HepG2 (cell line): Measurements from ENCODE around the gene TPRG1L. TPM values are rescaled to one million over a fixed set of nuclear protein-coding genes. Genes with fewer than 3 reads are reported as not detected.
A peak's percentile ranks its signal among the peaks of the same experiment; 100 is the strongest.

Experiments used
- ATAC-seq: fragments of 200-7000 bp; cut with Tn5 transposase; 3 replicates; pipeline ENCODE4 v1.9.1; 2020; ENCODE audit warnings: mild to moderate bottlenecking, moderate library complexity
- BruUV-seq: library from RNA; stranded (reverse); fragments of 400-500 nt; replicated peaks from 2 replicates; lab custom pipeline; 2021; lab: Mats Ljungman, UMichigan
- CTCF ChIA-PET: fragments of 300-600 bp; formaldehyde crosslinking; extraction: SDS; loops from one replicate; lab custom pipeline; 2021; ENCODE audit warnings: low total read pairs, inconsistent platforms, low intra/inter-chr PET ratio; lab: Yijun Ruan, JAX
- POLR2A ChIA-PET: fragments of 350-600 bp; sonication (Branson Sonifier 250); formaldehyde crosslinking; loops from one replicate; lab custom pipeline; 2020; ENCODE audit warnings: antibody characterized with exemption, inconsistent platforms; lab: Yijun Ruan, JAX
- DNase-seq: peaks from one replicate; pipeline ENCODE4 v3.0.0-alpha.2; 2015; ENCODE audit warnings: low spot score
- FAIRE-seq: peaks from 3 replicates; lab custom pipeline; 2011; peaks lifted over from hg19 to GRCh38; lab: Jason Lieb, UNC
- H2AFZ ChIP-seq: one replicate; pipeline ENCODE4 v1.6.1; 2011; ENCODE audit warnings: low read length, inconsistent platforms
- H3K27ac ChIP-seq: fragments of 300-600 bp; 3 replicates; pipeline ENCODE4 v1.8.0; 2011; ENCODE audit warnings: mixed run types, mild to moderate bottlenecking, mixed read lengths, low read length, inconsistent platforms; ENCODE audit not compliant: insufficient read depth; ENCODE audit errors: extremely low read length
- H3K27me3 ChIP-seq, 2 experiments: fragments of 200-600 bp in 1 of 2; 2 replicates in 1 of 2; 3 replicates in 1 of 2; pipeline versions ENCODE4 v1.6.0 to v1.8.0; 2011; ENCODE audit warnings: low read length in 2 of 2, mild to moderate bottlenecking in 2 of 2, moderate library complexity in 2 of 2, inconsistent platforms in 1 of 2; ENCODE audit not compliant: insufficient read depth in 2 of 2, control insufficient read depth in 1 of 2
- H3K36me3 ChIP-seq, 2 experiments: fragments of 200-600 bp in 1 of 2; replicated peaks in 1 of 2; 2 replicates in 1 of 2; 3 replicates in 1 of 2; pipeline versions ENCODE4 v1.5.1 to v1.8.0; 2011; ENCODE audit warnings: low read length in 2 of 2, inconsistent platforms in 1 of 2; ENCODE audit not compliant: insufficient read depth in 2 of 2, control insufficient read depth in 1 of 2
- H3K4me1 ChIP-seq: 2 replicates; pipeline ENCODE4 v1.5.1; 2012; ENCODE audit warnings: low read length, inconsistent platforms; ENCODE audit not compliant: insufficient read depth
- H3K4me2 ChIP-seq: 2 replicates; pipeline ENCODE4 v1.6.0; 2011; ENCODE audit warnings: low read depth, low read length, inconsistent platforms
- H3K4me3 ChIP-seq, 3 experiments: fragments of 200-600 bp in 1 of 3; sonication (generic), shearing (Covaris generic) in 1 of 3; replicated peaks in 1 of 3; 2 replicates each; pipeline ENCODE4 v1.5.1; 2011 to 2016; ENCODE audit warnings: low read length in 3 of 3, inconsistent platforms in 2 of 3, low read depth in 2 of 3, mild to moderate bottlenecking in 2 of 3, control low read depth in 1 of 3, mixed read lengths in 1 of 3; ENCODE audit not compliant: insufficient read depth in 1 of 3
- H3K79me2 ChIP-seq: one replicate; pipeline ENCODE4 v1.6.1; 2011; ENCODE audit warnings: low read length, inconsistent platforms; ENCODE audit not compliant: insufficient read depth
- H3K9ac ChIP-seq: 2 replicates; pipeline ENCODE4 v1.6.0; 2011; ENCODE audit warnings: mild to moderate bottlenecking, low read depth, low read length, inconsistent platforms; ENCODE audit not compliant: insufficient read depth
- H3K9me3 ChIP-seq: 2 replicates; pipeline ENCODE4 v1.5.1; 2012; ENCODE audit warnings: mild to moderate bottlenecking, low read length
- H4K20me1 ChIP-seq: 2 replicates; pipeline ENCODE4 v1.6.0; 2011; ENCODE audit warnings: inconsistent platforms, mild to moderate bottlenecking, low read length, moderate library complexity; ENCODE audit not compliant: insufficient read depth
- ATAD3A ChIP-seq: sonication (generic); formaldehyde crosslinking; IDR thresholded peaks from 2 replicates; pipeline ENCODE4 v1.4.0; 2020; ENCODE audit warnings: missing genetic modification reagents
- ETV5 ChIP-seq: IDR thresholded peaks from 2 replicates; pipeline ENCODE4 v1.6.1; 2018; ENCODE audit warnings: missing biosample characterization, missing genetic modification reagents, inconsistent platforms, borderline replicate concordance
- NFRKB ChIP-seq: fragments of 450-650 bp; IDR thresholded peaks from 2 replicates; pipeline ENCODE4 v1.6.1; 2017
- NPAS2 ChIP-seq: sonication (generic); formaldehyde crosslinking; IDR thresholded peaks from 2 replicates; pipeline ENCODE4 v1.8.0; 2022; ENCODE audit warnings: mild to moderate bottlenecking, missing genetic modification reagents, borderline replicate concordance
- RAD21 ChIP-seq: fragments of 450-650 bp; formaldehyde crosslinking; IDR thresholded peaks from 2 replicates; pipeline ENCODE4 v1.5.0; 2020; ENCODE audit warnings: mild to moderate bottlenecking
- SIN3B ChIP-seq: fragments of 150-350 bp; IDR thresholded peaks from 2 replicates; pipeline ENCODE4 v1.6.1; 2014; ENCODE audit warnings: low read length
- SRY ChIP-seq: sonication (generic); formaldehyde crosslinking; IDR thresholded peaks from 2 replicates; pipeline ENCODE4 v1.8.0; 2022; ENCODE audit warnings: mild to moderate bottlenecking, missing genetic modification reagents
- ZNF124 ChIP-seq: sonication (generic); formaldehyde crosslinking; IDR thresholded peaks from 2 replicates; pipeline ENCODE4 v1.4.0; 2020; ENCODE audit warnings: missing genetic modification reagents
- ZNF234 ChIP-seq: sonication (generic); formaldehyde crosslinking; conservative IDR thresholded peaks from 2 replicates; pipeline ENCODE4 v1.5.1; 2020; ENCODE audit warnings: mild to moderate bottlenecking, missing genetic modification reagents
- ZNF3 ChIP-seq: IDR thresholded peaks from 2 replicates; pipeline ENCODE4 v1.7.0; 2017; ENCODE audit warnings: inconsistent platforms
- ZNF563 ChIP-seq: sonication (generic); formaldehyde crosslinking; IDR thresholded peaks from 2 replicates; pipeline ENCODE4 v1.8.0; 2022; ENCODE audit warnings: mild to moderate bottlenecking, moderate library complexity, missing genetic modification reagents
- ZNF607 ChIP-seq: sonication (generic); formaldehyde crosslinking; IDR thresholded peaks from 2 replicates; pipeline ENCODE4 v1.5.1; 2020; ENCODE audit warnings: missing genetic modification reagents, mild to moderate bottlenecking, borderline replicate concordance
- ZNF773 ChIP-seq: sonication (generic); formaldehyde crosslinking; IDR thresholded peaks from 2 replicates; pipeline ENCODE4 v1.4.0; 2020; ENCODE audit warnings: missing genetic modification reagents, borderline replicate concordance
- WGBS: methylation state at CpG from one replicate; pipeline ENCODE4 v1.1.6; 2017; ENCODE audit warnings: low lambda C conversion rate; 5-methylcytosine and 5-hydroxymethylcytosine counted together
- in situ Hi-C: cut with HindIII; loops from 2 replicates; pipeline ENCODE4 v1.10.0; 2017; ENCODE audit warnings: low pct_unique_long_range_greater_than_20kb; ENCODE audit not compliant: extremely low pct_ligation_motif_present
- intact Hi-C: fragments of 100-400 bp; cut with micrococcal nuclease; formaldehyde crosslinking; loops from one replicate; pipeline ENCODE4 v1.10.0; 2022; ENCODE audit not compliant: unreplicated experiment
- polyA plus RNA-seq, 8 experiments: library from polyadenylated mRNA; depleted of rRNA in 3 of 8; stranded (reverse) in 7 of 8; unstranded in 1 of 8; fragments of >200 nt; fragmentation: Illumina TruSeq in 4 of 8; extraction: Trizol in 4 of 8; gene quantifications; 2 replicates each; pipeline versions ENCODE4 v1.2.1 to v1.2.3, GENCODE V29; 2011 to 2016; ENCODE audit warnings: low read depth in 4 of 8, missing spikeins in 1 of 8, mixed read lengths in 1 of 8; ENCODE audit not compliant: insufficient read depth in 1 of 8
- total RNA-seq, 5 experiments: library from RNA; depleted of rRNA; stranded (reverse); fragments of >200 nt; fragmentation: Illumina TruSeq; extraction: Trizol; gene quantifications; 2 replicates each; pipeline ENCODE4 v1.2.3, GENCODE V29; 2016; ENCODE audit warnings: low read depth in 1 of 5
- TF ChIP-seq, protein P1 (sequence below): IDR thresholded peaks from 2 replicates; pipeline ENCODE4 v1.6.1; 2012; ENCODE audit warnings: inconsistent platforms
- TF ChIP-seq, protein P2 (sequence below): sonication (generic); formaldehyde crosslinking; conservative IDR thresholded peaks from 2 replicates; pipeline ENCODE4 v1.8.0; 2022; ENCODE audit warnings: missing genetic modification reagents
- TF ChIP-seq, protein P3 (sequence below): sonication (generic); formaldehyde crosslinking; IDR thresholded peaks from 2 replicates; pipeline ENCODE4 v1.8.0; 2022; ENCODE audit warnings: missing genetic modification reagents, mild to moderate bottlenecking, moderate library complexity, borderline replicate concordance
- TF ChIP-seq, protein P4 (sequence below): sonication (generic); formaldehyde crosslinking; IDR thresholded peaks from 2 replicates; pipeline ENCODE4 v1.4.0; 2020; ENCODE audit warnings: missing genetic modification reagents

Gene TPRG1L
- total and polyA plus RNA-seq, 2 of the 13 experiments (the other 11 are each of a cell fraction or from before 2014, with no cell fraction given): 21.3 to 37.4 TPM

DNA sequence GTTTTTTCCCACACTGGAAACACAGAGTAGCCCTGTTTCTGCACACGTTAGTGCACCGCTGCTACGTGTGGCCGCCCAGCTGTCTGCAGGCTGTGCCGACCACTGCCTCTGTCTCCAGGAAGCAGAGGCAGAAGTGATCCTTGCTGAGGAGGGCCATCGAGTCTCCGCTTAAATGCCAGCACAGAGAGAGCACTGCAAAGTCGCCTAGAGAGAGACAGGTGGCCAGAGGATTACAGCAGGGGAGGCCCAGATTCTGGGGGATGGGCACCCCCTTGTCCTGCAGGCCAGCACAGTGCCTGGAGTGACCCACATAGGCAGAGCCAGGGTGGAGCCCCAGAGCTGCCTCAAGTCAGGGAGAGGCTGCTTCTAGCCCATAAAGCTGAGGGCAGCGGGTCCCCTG is 6.1 kb downstream of the TPRG1L start:
- H3K4me1 ChIP-seq: peaks cover 7% of the 10 kb centered on the region
- ChIA-PET POLR2A (no interaction called here), CTCF (no interaction called here)
- DNase-seq (no peak), FAIRE-seq (no peak), ATAC-seq (peak; percentile 17)
- no peaks in the 10 kb centered on the region for H3K9me3 ChIP-seq
- no peak overlapping the region for H3K27ac ChIP-seq
- no peak overlapping the region for H3K4me2 ChIP-seq
- H3K4me3 ChIP-seq: no peak overlapping the region
- in situ Hi-C loops (no loop called here), intact Hi-C loops (no loop called here)
- no peak overlapping the region for H3K9ac ChIP-seq
- WGBS: 95% methylated on average over 8 of the region's 9 CpGs
- H3K27me3 ChIP-seq: no peaks in the 10 kb centered on the region
- no TSS peak for BruUV-seq
- peaks cover 1% of the 10 kb centered on the region for H3K79me2 ChIP-seq
- H3K36me3 ChIP-seq: peaks cover 33 to 57% of the 10 kb centered on the region in 2 experiments
- no peaks in the 10 kb centered on the region for H4K20me1 ChIP-seq
- H2AFZ ChIP-seq: no peak overlapping the region
- TF ChIP-seq SRY: no peak
- TF ChIP-seq, protein P1, sequence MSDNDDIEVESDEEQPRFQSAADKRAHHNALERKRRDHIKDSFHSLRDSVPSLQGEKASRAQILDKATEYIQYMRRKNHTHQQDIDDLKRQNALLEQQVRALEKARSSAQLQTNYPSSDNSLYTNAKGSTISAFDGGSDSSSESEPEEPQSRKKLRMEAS: no peak
- TF ChIP-seq RAD21 (CRISPR knock-in tag): no peak
- TF ChIP-seq, protein P2, sequence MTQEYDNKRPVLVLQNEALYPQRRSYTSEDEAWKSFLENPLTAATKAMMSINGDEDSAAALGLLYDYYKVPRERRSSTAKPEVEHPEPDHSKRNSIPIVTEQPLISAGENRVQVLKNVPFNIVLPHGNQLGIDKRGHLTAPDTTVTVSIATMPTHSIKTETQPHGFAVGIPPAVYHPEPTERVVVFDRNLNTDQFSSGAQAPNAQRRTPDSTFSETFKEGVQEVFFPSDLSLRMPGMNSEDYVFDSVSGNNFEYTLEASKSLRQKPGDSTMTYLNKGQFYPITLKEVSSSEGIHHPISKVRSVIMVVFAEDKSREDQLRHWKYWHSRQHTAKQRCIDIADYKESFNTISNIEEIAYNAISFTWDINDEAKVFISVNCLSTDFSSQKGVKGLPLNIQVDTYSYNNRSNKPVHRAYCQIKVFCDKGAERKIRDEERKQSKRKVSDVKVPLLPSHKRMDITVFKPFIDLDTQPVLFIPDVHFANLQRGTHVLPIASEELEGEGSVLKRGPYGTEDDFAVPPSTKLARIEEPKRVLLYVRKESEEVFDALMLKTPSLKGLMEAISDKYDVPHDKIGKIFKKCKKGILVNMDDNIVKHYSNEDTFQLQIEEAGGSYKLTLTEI (CRISPR knock-in tag): no peak
- TF ChIP-seq ETV5 (CRISPR knock-in tag): no peak
- TF ChIP-seq ZNF124 (CRISPR knock-in tag): no peak
- TF ChIP-seq ZNF773 (CRISPR knock-in tag): no peak
- TF ChIP-seq ZNF563 (CRISPR knock-in tag): no peak
- TF ChIP-seq, protein P3, sequence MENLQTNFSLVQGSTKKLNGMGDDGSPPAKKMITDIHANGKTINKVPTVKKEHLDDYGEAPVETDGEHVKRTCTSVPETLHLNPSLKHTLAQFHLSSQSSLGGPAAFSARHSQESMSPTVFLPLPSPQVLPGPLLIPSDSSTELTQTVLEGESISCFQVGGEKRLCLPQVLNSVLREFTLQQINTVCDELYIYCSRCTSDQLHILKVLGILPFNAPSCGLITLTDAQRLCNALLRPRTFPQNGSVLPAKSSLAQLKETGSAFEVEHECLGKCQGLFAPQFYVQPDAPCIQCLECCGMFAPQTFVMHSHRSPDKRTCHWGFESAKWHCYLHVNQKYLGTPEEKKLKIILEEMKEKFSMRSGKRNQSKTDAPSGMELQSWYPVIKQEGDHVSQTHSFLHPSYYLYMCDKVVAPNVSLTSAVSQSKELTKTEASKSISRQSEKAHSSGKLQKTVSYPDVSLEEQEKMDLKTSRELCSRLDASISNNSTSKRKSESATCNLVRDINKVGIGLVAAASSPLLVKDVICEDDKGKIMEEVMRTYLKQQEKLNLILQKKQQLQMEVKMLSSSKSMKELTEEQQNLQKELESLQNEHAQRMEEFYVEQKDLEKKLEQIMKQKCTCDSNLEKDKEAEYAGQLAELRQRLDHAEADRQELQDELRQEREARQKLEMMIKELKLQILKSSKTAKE: no peak
- no peak for TF ChIP-seq SIN3B
- no peak for TF ChIP-seq ATAD3A (CRISPR knock-in tag)
- TF ChIP-seq ZNF234 (CRISPR knock-in tag): no peak
- no peak for TF ChIP-seq NPAS2
- TF ChIP-seq, protein P4, sequence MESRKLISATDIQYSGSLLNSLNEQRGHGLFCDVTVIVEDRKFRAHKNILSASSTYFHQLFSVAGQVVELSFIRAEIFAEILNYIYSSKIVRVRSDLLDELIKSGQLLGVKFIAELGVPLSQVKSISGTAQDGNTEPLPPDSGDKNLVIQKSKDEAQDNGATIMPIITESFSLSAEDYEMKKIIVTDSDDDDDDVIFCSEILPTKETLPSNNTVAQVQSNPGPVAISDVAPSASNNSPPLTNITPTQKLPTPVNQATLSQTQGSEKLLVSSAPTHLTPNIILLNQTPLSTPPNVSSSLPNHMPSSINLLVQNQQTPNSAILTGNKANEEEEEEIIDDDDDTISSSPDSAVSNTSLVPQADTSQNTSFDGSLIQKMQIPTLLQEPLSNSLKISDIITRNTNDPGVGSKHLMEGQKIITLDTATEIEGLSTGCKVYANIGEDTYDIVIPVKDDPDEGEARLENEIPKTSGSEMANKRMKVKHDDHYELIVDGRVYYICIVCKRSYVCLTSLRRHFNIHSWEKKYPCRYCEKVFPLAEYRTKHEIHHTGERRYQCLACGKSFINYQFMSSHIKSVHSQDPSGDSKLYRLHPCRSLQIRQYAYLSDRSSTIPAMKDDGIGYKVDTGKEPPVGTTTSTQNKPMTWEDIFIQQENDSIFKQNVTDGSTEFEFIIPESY (CRISPR knock-in tag): no peak
- TF ChIP-seq ZNF3: no peak
- no peak for TF ChIP-seq ZNF607 (CRISPR knock-in tag)
- TF ChIP-seq NFRKB: no peak
